RPMI7951 (cell line): Measurements from ENCODE around the gene HOXA1. TPM values are rescaled to one million over a fixed set of nuclear protein-coding genes. Genes with fewer than 3 reads are reported as not detected.

ENCODE experiments used
- DNase-seq: peaks from one replicate; pipeline ENCODE4 v3.0.0-alpha.2; 2012; ENCODE audit warnings: low read depth
- total RNA-seq: library from RNA; depleted of rRNA; stranded (reverse); fragments of >200 nt; shearing (Covaris generic); gene quantifications from 2 replicates; pipeline ENCODE4 v1.2.3, GENCODE V29; 2014

The HOXA1 gene
- total RNA-seq, 1 experiment from 2014 or later, result 6.2 TPM

GRCh38 chr7:27105301-27106031 lies 9.7 kb upstream of the HOXA1 start:
- no peak for DNase-seq

- no peak for DNase-seq
These were observed 8.7 kb upstream of the HOXA1 start for GRCh38 chr7:27104341-27105058.

DNA sequence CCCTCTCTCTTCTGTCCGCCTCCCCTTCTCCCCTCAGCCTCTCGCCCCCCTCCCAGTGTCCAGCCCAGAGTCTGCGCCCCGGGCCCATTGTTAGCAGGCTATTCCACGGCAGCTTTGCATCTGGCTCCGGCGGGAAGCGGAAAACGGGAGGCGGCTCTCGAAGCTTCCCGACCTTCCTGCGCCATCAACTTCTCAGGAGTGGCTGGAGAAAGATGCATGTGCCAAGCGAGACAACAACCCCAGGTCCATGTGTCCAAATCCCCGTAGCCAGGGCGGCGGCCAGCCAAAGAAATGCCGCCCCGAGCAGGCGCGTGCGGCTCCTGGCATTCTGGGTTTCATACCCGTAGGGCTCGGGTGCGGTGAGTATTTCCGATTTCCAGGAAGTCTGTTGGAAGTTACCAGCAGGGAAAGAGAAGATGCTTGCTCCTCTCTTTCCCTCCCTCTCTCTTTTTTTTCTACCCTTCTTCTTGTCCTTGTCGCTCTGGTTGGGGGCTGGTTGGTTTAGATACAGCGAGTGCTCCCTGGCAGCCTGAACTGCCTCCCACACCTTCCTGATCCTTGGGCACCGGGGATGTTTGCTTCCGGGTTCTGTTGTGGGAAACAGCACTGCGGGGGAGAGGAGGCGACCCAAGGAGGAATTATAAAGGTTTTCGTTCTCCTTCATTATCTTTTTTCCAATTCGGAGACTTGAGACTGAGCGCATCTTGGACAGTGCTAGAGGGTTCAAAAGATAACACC lies 7.9 kb upstream of the HOXA1 start:
- no peak for DNase-seq

- DNase-seq, result peak; percentile 18
These were observed 7.0 kb upstream of the HOXA1 start, which contains the start of gene HOXA2 for GRCh38 chr7:27102581-27103442. TSS of gene HOXA2 (minus strand) at chr7:27102683. CDS start at chr7:27102500, 183 bp downstream.

DNA sequence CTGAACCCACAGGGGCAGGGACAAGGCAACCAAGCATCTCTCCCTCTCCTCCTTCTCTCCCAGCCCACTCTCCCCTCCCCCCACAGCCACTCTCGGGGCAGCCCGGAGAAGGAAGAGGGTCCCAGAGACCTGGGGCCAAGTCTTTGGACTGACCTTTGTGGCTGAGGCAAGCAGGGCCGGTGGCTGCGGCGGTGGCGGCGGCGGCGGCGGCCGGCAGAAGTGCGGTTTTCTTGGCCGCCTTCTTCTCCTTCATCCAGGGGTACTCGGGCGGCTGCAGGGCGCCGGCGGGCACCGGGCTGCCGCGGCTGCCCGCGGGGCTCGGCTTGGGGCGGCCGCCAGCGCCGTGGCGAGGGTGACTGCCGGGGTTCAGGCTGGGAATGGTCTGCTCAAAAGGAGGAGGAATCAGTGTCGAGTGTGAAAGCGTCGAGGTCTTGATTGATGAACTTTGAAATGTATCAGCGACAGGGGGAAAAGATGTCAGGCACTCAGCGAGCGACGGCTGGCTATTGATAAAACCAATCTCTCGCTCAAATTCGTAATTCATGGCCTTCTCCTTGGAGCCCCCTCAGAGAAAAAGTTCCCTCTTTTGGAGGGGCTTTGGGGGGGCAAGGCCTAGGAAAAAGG lies 6.3 kb upstream of the HOXA1 start:
- DNase-seq, result no peak

- no peak for DNase-seq
These were observed 5.6 kb upstream of the HOXA1 start for GRCh38 chr7:27101171-27101956.

GRCh38 chr7:27100694-27101170 lies 4.9 kb upstream of the HOXA1 start:
- DNase-seq, result no peak

GRCh38 chr7:27099453-27100370 lies 3.9 kb upstream of the HOXA1 start:
- DNase-seq, result no peak

DNA sequence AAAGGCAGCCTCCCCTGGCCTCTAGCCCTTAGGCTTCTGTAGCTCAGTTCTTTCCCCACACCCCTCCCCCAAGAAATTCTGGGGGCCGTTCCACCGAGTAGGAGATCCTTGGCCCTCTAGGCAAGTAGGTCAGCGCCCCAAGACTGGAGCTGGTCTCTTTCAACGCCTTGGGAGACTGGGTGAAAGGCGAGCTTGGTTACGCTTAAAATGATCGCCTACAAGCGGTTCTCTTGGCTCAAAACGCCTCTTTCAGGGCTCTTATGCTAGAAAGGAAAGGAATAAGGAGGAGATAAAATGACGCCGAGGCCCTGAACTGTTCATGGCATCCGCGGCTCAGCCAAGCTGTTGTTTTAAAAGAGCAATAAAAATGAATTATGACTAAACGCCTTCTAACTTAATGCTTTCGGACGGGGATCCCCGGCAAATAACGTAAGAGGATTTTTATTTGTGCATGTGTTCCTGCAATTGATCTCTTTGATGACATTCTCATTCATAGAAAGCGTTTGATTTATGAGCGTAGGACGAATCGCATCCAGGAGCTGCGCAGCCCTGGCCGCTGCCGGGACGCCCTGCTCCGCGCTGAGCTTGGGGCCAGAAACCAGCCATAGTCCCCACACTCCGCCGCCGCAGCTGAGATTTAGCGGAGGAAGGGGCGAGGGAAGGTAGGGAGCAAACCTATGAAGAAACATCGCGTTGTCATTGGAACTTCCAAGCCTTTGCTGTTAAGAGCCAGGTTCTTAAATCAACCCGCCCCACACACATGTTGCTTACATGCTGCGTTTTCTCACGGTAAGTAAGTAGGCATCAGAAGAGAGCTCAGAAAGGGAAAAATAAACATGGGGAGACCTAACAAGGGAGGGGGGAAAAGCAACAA lies 3.0 kb upstream of the HOXA1 start:
- DNase-seq, result no peak

DNA sequence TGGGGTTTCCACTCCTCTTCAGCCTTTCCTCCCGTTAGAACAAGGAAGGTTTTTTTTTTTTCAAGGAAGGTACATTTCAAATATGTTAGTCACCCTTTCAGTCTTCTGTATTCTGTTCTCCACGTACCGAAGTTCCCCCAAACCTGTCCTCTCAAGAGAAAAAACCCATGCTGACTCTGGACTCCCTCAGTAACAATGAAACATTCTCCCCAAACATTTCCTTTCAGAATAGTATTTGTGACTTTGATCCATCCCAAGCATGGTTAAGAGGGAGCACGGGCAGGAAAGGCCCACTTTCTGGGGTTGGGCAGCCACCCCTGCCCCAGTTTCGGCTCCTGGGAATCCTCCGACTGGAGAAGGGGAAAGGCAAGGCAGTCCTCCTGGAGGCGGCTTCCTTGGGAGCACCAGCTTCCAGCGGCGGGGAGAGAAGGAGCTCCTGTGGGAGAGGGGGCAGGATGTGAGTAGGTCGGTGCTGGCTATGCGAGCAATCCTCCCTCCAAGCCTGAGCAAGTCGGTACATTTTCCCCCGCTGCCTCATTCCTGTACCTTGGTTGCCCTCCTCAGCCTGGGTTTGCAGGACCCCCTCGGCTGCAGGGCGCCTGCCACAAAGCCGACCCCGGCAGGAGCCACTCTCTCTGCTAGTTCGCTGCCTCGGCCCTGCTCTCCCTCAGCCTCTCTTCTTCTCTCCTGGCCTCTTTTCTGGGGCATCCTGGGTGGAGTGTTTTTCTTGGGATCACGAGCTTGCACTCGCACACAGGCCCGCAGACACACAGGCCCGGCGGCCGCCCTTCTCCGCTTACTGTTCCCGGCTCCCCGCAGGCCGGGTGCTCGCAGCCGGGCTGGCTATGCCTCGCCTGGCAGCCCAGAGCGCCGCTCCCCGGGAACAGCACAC lies 2.1 kb upstream of the HOXA1 start:
- DNase-seq, result peak; percentile 23

DNA sequence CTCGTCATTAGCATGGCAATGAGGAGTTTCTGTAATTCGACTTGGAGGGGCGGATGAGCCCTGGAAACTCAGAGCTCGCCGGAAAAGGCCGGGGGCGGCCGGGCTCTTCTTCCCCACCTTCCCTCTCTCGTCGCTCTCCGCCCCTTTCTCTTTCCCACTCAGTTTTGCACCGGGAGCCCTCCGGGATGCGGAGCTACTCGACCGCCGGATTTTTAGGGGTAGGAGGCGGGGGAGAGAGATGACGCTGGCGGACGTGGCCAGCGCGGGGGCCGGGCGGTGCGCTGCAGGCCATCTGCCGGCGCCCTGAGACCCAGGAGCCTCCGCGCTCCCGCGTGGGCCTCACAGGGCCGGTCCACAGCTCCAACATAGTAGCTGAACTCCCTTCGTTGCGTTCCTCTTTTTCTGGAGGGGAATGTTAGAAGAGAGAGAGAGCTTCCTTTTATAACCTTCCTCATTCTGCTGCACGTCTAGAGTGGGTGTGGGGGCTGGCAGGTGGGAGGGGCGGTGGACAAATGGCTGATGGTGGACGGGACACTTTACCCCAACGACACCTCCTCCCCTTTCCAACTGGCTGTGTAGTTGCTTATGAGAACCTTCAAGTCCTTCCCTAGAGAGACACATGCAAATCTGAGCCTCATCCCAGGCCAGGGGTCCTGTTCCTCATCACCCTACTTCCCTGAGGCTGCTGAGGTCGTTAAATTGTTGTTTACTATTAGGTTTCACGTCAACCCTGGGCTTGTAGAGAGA lies 1.1 kb upstream of the HOXA1 start:
- peak; percentile 76 for DNase-seq

GRCh38 chr7:27095050-27095896 lies 527 bp downstream of the HOXA1 start:
- no peak for DNase-seq

GRCh38 chr7:27094304-27095049 lies 1.3 kb downstream of the HOXA1 start:
- no peak for DNase-seq

GRCh38 chr7:27093184-27093895 lies 2.5 kb downstream of the HOXA1 start:
- no peak for DNase-seq
